B cell (primary cell): ENCODE results near the gene PHACTR1. TPM values are rescaled to one million over a fixed set of nuclear protein-coding genes. Genes with fewer than 3 reads are reported as not detected.

Source experiments
- ATAC-seq: fragments of 200-7000 bp; cut with Tn5 transposase; one replicate; pipeline ENCODE4 v1.10.0; 2021; ENCODE audit warnings: low read depth, mild to moderate bottlenecking, moderate number of reproducible peaks, moderate library complexity
- CTCF ChIA-PET: fragments of 350-600 bp; sonication (Branson Sonifier 250); formaldehyde crosslinking; loops from one replicate; lab custom pipeline; 2021; ENCODE audit warnings: antibody characterized with exemption, inconsistent platforms; lab: Charles Lee
- POLR2A ChIA-PET: fragments of 350-600 bp; sonication (Branson Sonifier 250); formaldehyde crosslinking; loops from one replicate; lab custom pipeline; 2021; ENCODE audit warnings: antibody characterized with exemption; lab: Charles Lee
- DNase-seq: peaks from one replicate; pipeline ENCODE4 v3.0.0; 2013
- H2AFZ ChIP-seq: 2 replicates; pipeline ENCODE4 v1.6.1; 2012; ENCODE audit warnings: mild to moderate bottlenecking, low read depth, low read length; ENCODE audit not compliant: insufficient read depth, poor library complexity, severe bottlenecking
- H3K27ac ChIP-seq, 2 donors: 1 replicate in 1 of 2; 2 replicates in 1 of 2; pipeline ENCODE4 v1.5.1; 2012 to 2013; ENCODE audit warnings: low read length in 2 of 2, mild to moderate bottlenecking in 2 of 2, moderate library complexity in 1 of 2
- H3K27me3 ChIP-seq, 4 experiments: fragments of 200-600 bp in 1 of 4; sonication (generic) in 1 of 4; replicated peaks in 1 of 4; 1 replicate in 2 of 4; 2 replicates in 2 of 4; pipeline versions ENCODE4 v1.6.1 to v1.7.0; 2013 to 2016; ENCODE audit warnings: low read length in 3 of 4, mild to moderate bottlenecking in 2 of 4, mixed read lengths in 1 of 4, moderate library complexity in 1 of 4; ENCODE audit not compliant: insufficient read depth in 4 of 4, control insufficient read depth in 3 of 4; ENCODE audit errors: control extremely low read depth in 1 of 4
- H3K36me3 ChIP-seq, 2 experiments: replicated peaks in 1 of 2; 1 replicate in 1 of 2; 2 replicates in 1 of 2; pipeline versions ENCODE4 v1.6.1 to v1.7.1; 2013; ENCODE audit warnings: low read length in 1 of 2; ENCODE audit not compliant: insufficient read depth in 2 of 2, control insufficient read depth in 1 of 2; ENCODE audit errors: control extremely low read depth in 1 of 2, extremely low read depth in 1 of 2
- H3K4me1 ChIP-seq, 2 donors: fragments of 200-600 bp in 1 of 2; sonication (generic) in 1 of 2; 1 replicate in 1 of 2; 2 replicates in 1 of 2; pipeline versions ENCODE4 v1.5.1 to v1.6.1; 2013 to 2017; ENCODE audit warnings: low read length in 2 of 2; ENCODE audit not compliant: control insufficient read depth in 2 of 2, insufficient read depth in 2 of 2
- H3K4me2 ChIP-seq: replicated peaks from 2 replicates; pipeline ENCODE3; 2012; ENCODE audit warnings: mild to moderate bottlenecking, low read depth, low read length; ENCODE audit not compliant: poor library complexity, severe bottlenecking
- H3K4me3 ChIP-seq, 5 experiments: fragments of 200-600 bp in 1 of 5; sonication (generic) in 1 of 5; 1 replicate in 3 of 5; 2 replicates in 2 of 5; pipeline versions ENCODE4 v1.5.1 to v1.7.0; 2011 to 2016; ENCODE audit warnings: low read length in 4 of 5, mild to moderate bottlenecking in 4 of 5, low read depth in 2 of 5, control low read depth in 1 of 5, moderate library complexity in 1 of 5; ENCODE audit not compliant: insufficient read depth in 1 of 5; ENCODE audit errors: control extremely low read depth in 1 of 5, extremely low read depth in 1 of 5
- H3K79me2 ChIP-seq: fragments of 200-600 bp; sonication (generic); one replicate; pipeline ENCODE4 v1.6.0; 2016; ENCODE audit warnings: low read length; ENCODE audit not compliant: control insufficient read depth, insufficient read depth
- H3K9ac ChIP-seq: fragments of 200-600 bp; sonication (generic); 2 replicates; pipeline ENCODE4 v1.6.1; 2017; ENCODE audit warnings: mild to moderate bottlenecking, low read length, moderate library complexity
- H3K9me3 ChIP-seq, 3 donors: one replicate each; pipeline versions ENCODE4 v1.6.1 to v1.7.1; 2013; ENCODE audit warnings: low read length in 2 of 3; ENCODE audit not compliant: control insufficient read depth in 2 of 3, insufficient read depth in 1 of 3; ENCODE audit errors: control extremely low read depth in 1 of 3
- H4K20me1 ChIP-seq: 2 replicates; pipeline ENCODE4 v1.6.0; 2012; ENCODE audit warnings: mild to moderate bottlenecking, low read length; ENCODE audit not compliant: insufficient read depth, control insufficient read depth, poor library complexity, severe bottlenecking
- H3K27ac Mint-ChIP-seq: one replicate; pipeline ENCODE4 v1.8.0; 2021; ENCODE audit warnings: mixed read lengths
- H3K27me3 Mint-ChIP-seq: one replicate; pipeline ENCODE4 v1.8.0; 2021; ENCODE audit warnings: mixed read lengths
- H3K4me1 Mint-ChIP-seq: one replicate; pipeline ENCODE4 v1.8.0; 2021; ENCODE audit warnings: mixed read lengths
- H3K4me3 Mint-ChIP-seq: one replicate; pipeline ENCODE4 v1.8.0; 2021; ENCODE audit warnings: mixed read lengths
- H3K9me3 Mint-ChIP-seq: one replicate; pipeline ENCODE4 v1.8.0; 2022; ENCODE audit warnings: mixed read lengths; ENCODE audit not compliant: insufficient read depth
- EZH2 ChIP-seq: IDR thresholded peaks from 2 replicates; pipeline ENCODE4 v1.6.1; 2012; ENCODE audit warnings: borderline replicate concordance, low read depth, mild to moderate bottlenecking, moderate library complexity, low read length; ENCODE audit not compliant: insufficient read depth, poor library complexity, severe bottlenecking
- WGBS: methylation state at CpG from one replicate; pipeline ENCODE4 v1.1.5; 2013; ENCODE audit warnings: missing lambda C conversion rate; ENCODE audit not compliant: insufficient coverage; 5-methylcytosine and 5-hydroxymethylcytosine counted together
- intact Hi-C: fragments of 100-400 bp; cut with micrococcal nuclease; formaldehyde crosslinking; loops from one replicate; pipeline ENCODE4 v1.10.0; 2022
- polyA plus RNA-seq: library from polyadenylated mRNA; depleted of rRNA; stranded (reverse); fragments of >200 nt; gene quantifications from 2 replicates; pipeline ENCODE4 v1.2.3, GENCODE V29; 2012
- small RNA-seq: library from RNA; depleted of rRNA; stranded (forward); fragments of <200 nt; gene quantifications from one replicate; pipeline ENCODE3, GENCODE V24; 2012; ENCODE audit warnings: low replicate concordance, low read depth; ENCODE audit not compliant: insufficient read length
- total RNA-seq, 2 donors: library from RNA; stranded (reverse); fragments of 120-200 nt in 1 of 2; gene quantifications; 1 replicate in 1 of 2; 2 replicates in 1 of 2; pipeline versions ENCODE4 v1.2.3 to v1.2.4, GENCODE V29; 2013 to 2022
- TF ChIP-seq, protein P1 (sequence below): fragments of 200-600 bp; IDR thresholded peaks from one replicate; pipeline ENCODE4 v1.8.0; 2022; ENCODE audit warnings: antibody characterized with exemption, mild to moderate bottlenecking

PHACTR1 gene
- total and polyA plus RNA-seq, 2 donors (not counting 1 experiment from before 2014, with no cell fraction given): 30.2 to 129 TPM

DNA sequence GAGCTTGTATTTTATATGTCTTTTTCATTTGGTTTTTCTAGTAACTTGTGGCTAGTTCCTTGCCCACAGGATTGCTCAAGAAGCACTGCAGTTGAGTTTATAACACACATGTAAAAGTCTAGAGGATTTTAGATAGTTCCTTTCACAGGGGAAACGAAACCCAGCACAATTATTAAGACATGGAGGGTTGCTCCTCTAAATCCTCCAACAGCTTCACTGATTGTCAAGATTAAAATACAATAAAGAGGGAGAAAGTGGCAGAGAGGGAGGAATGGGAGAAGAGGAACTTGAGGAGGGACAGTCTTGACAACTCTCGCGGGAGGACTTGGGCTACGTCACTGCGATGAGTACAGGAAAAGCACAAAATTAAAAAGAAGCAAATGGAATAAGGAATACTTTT lies 621.5 kb downstream of the PHACTR1 start:
- H3K27me3 Mint-ChIP-seq: no peaks in the 10 kb centered on the region
- peaks cover 43% of the 10 kb centered on the region for H3K4me1 Mint-ChIP-seq
- peak overlapping the region in 1 of 2 donors; percentile 58 for H3K27ac ChIP-seq
- TF ChIP-seq, protein P1, sequence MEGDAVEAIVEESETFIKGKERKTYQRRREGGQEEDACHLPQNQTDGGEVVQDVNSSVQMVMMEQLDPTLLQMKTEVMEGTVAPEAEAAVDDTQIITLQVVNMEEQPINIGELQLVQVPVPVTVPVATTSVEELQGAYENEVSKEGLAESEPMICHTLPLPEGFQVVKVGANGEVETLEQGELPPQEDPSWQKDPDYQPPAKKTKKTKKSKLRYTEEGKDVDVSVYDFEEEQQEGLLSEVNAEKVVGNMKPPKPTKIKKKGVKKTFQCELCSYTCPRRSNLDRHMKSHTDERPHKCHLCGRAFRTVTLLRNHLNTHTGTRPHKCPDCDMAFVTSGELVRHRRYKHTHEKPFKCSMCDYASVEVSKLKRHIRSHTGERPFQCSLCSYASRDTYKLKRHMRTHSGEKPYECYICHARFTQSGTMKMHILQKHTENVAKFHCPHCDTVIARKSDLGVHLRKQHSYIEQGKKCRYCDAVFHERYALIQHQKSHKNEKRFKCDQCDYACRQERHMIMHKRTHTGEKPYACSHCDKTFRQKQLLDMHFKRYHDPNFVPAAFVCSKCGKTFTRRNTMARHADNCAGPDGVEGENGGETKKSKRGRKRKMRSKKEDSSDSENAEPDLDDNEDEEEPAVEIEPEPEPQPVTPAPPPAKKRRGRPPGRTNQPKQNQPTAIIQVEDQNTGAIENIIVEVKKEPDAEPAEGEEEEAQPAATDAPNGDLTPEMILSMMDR: no peak
- no peak for TF ChIP-seq EZH2
- H3K79me2 ChIP-seq: no peaks in the 10 kb centered on the region
- no peak overlapping the region for H3K4me3 ChIP-seq
- H3K4me1 ChIP-seq: peaks cover 40% of the 10 kb centered on the region in 2 donors
- DNase-seq: peak; percentile 40
- CTCF ChIA-PET: interaction anchor here (0.6 to 4.8 kb wide), 30 partner anchors 10 to 287 kb away, joined by 3 to 56 read pairs (median 6); partner anchors contain the start of genes GFOD1, NOL7, SIRT5 and TBC1D7
- no peaks in the 10 kb centered on the region for H3K36me3 ChIP-seq
- H3K4me2 ChIP-seq: peak overlapping the region; percentile 37
- H3K4me3 Mint-ChIP-seq: peak overlapping the region; percentile 35
- H3K9me3 ChIP-seq: peaks cover 0 to 8% (median 7%) of the 10 kb centered on the region in 3 donors
- no CpG with 5 or more reads among the region's 5 CpGs for WGBS
- POLR2A ChIA-PET: interaction anchor here (0.9 kb wide), 1 partner anchor 9 kb away, joined by 3 read pairs; no protein-coding TSS in a partner anchor
- intact Hi-C loops: no loop called here
- peaks cover 3% of the 10 kb centered on the region for H3K9me3 Mint-ChIP-seq
- peak overlapping the region; percentile 77 for H3K27ac Mint-ChIP-seq
- ATAC-seq: no peak
- no peaks in the 10 kb centered on the region for H3K27me3 ChIP-seq
- no peaks in the 10 kb centered on the region for H4K20me1 ChIP-seq
- peak overlapping the region; percentile 54 for H2AFZ ChIP-seq
- no peak overlapping the region for H3K9ac ChIP-seq

Small RNA genes within 50 kb of the gene (small RNA-seq; reads per million reads assigned to genes)
- 26.9 reads per million, percentile 91 among the genes with 10 or more reads in this experiment for gene RNU1-11P
